HCT116 (cell line): Measurements from ENCODE around the gene NFX1. TPM values are rescaled to one million over a fixed set of nuclear protein-coding genes. Genes with fewer than 3 reads are reported as not detected.
"Not testable (repeated sequence)": the region's sequence is repeated elsewhere in the genome, so short reads cannot be mapped to it uniquely, and the experiment has no call there.

ENCODE experiments used
- ATAC-seq: fragments of 200-7000 bp; cut with Tn5 transposase; 2 replicates; pipeline ENCODE4 v1.9.1; 2020; ENCODE audit warnings: mild to moderate bottlenecking, moderate library complexity
- BruUV-seq: library from RNA; stranded (reverse); fragments of 400-500 nt; replicated peaks from 2 replicates; lab custom pipeline; 2021; lab: Mats Ljungman, UMichigan
- CTCF ChIA-PET: fragments of 300-600 bp; sonication (Branson Sonifier 250); formaldehyde crosslinking; loops from one replicate; lab custom pipeline; 2021; ENCODE audit warnings: antibody characterized with exemption; lab: Charles Lee
- POLR2A ChIA-PET: fragments of 300-600, 350-600 bp; sonication (Branson Sonifier 250); formaldehyde crosslinking; loops from one replicate; lab custom pipeline; 2021; ENCODE audit warnings: antibody characterized with exemption; lab: Charles Lee
- RAD21 ChIA-PET, 2 experiments: fragments of 300-600 bp; sonication (Branson Sonifier 250); formaldehyde crosslinking; loops; one replicate each; lab custom pipeline; 2023; ENCODE audit warnings: low total read pairs in 2 of 2; ENCODE audit not compliant: uncharacterized antibody in 2 of 2, unreplicated experiment in 2 of 2, low non-redundant PET in 1 of 2; lab: Charles Lee
- DNase-seq: peaks from one replicate; pipeline ENCODE4 v3.0.0-alpha.2; 2010; ENCODE audit warnings: low read depth, low spot score
- H2AFZ ChIP-seq: fragments of 200-600 bp; shearing (Covaris generic), sonication (generic); 2 replicates; pipeline ENCODE4 v1.6.1; 2017; ENCODE audit warnings: low read depth, mixed run types, mixed read lengths, antibody characterized with exemption, low read length; ENCODE audit not compliant: poor library complexity, severe bottlenecking
- H3K27ac ChIP-seq: 2 replicates; pipeline ENCODE4 v1.5.1; 2012; ENCODE audit warnings: low read depth, low read length
- H3K27me3 ChIP-seq: fragments of 200-600 bp; sonication (generic); 2 replicates; pipeline ENCODE4 v1.6.1; 2016; ENCODE audit warnings: mixed run types, low read length, mixed read lengths; ENCODE audit not compliant: insufficient read depth
- H3K36me3 ChIP-seq, 2 experiments: fragments of 200-500 bp in 1 of 2; fragments of 200-600 bp in 1 of 2; sonication (Bioruptor generic) in 1 of 2; sonication (generic) in 1 of 2; 2 replicates each; pipeline versions ENCODE4 v1.5.1 to v1.6.1; 2014 to 2016; ENCODE audit warnings: low read length in 2 of 2, inconsistent platforms in 1 of 2, mixed read lengths in 1 of 2, mixed run types in 1 of 2; ENCODE audit not compliant: insufficient read depth in 2 of 2, control insufficient read depth in 1 of 2
- H3K4me1 ChIP-seq, 2 experiments: fragments of 200-600 bp in 1 of 2; sonication (generic) in 1 of 2; 2 replicates each; pipeline versions ENCODE4 v1.5.1 to v1.6.1; 2012 to 2017; ENCODE audit warnings: low read length in 2 of 2, inconsistent platforms in 1 of 2, mild to moderate bottlenecking in 1 of 2, mixed read lengths in 1 of 2, mixed run types in 1 of 2, moderate library complexity in 1 of 2; ENCODE audit not compliant: insufficient read depth in 2 of 2, control insufficient read depth in 1 of 2
- H3K4me2 ChIP-seq: fragments of 200-600 bp; sonication (generic); 2 replicates; pipeline ENCODE4 v1.6.1; 2017; ENCODE audit warnings: mixed run types, low read length, mixed read lengths
- H3K4me3 ChIP-seq, 2 experiments: fragments of 200-600 bp in 1 of 2; sonication (generic) in 1 of 2; replicated peaks in 1 of 2; 2 replicates each; pipeline ENCODE4 v1.5.1; 2011 to 2016; ENCODE audit warnings: low read length in 2 of 2, control low read depth in 1 of 2, low read depth in 1 of 2, mild to moderate bottlenecking in 1 of 2, mixed read lengths in 1 of 2, mixed run types in 1 of 2
- H3K79me2 ChIP-seq: fragments of 200-600 bp; sonication (generic); 2 replicates; pipeline ENCODE4 v1.6.1; 2017; ENCODE audit warnings: mild to moderate bottlenecking, mixed run types, low read length, moderate library complexity, mixed read lengths; ENCODE audit not compliant: insufficient read depth
- H3K9ac ChIP-seq: fragments of 200-600 bp; sonication (generic); 2 replicates; pipeline ENCODE4 v1.6.1; 2016; ENCODE audit warnings: low read length, mixed read lengths
- H3K9me2 ChIP-seq: fragments of 200-600 bp; sonication (generic), shearing (Covaris generic); 2 replicates; pipeline ENCODE4 v1.6.1; 2017; ENCODE audit warnings: mixed run types, mild to moderate bottlenecking, moderate library complexity; ENCODE audit not compliant: insufficient read depth
- H3K9me3 ChIP-seq, 2 experiments: fragments of 200-500 bp in 1 of 2; fragments of 200-600 bp in 1 of 2; sonication (Bioruptor generic) in 1 of 2; sonication (generic) in 1 of 2; 2 replicates each; pipeline ENCODE4 v1.6.1; 2014 to 2017; ENCODE audit warnings: low read length in 2 of 2, mixed read lengths in 2 of 2, inconsistent platforms in 1 of 2, low read depth in 1 of 2, mild to moderate bottlenecking in 1 of 2, mixed run types in 1 of 2, moderate library complexity in 1 of 2; ENCODE audit not compliant: control insufficient read depth in 1 of 2, insufficient read depth in 1 of 2
- H4K20me1 ChIP-seq: fragments of 200-600 bp; sonication (generic), shearing (Covaris generic); 2 replicates; pipeline ENCODE4 v1.6.1; 2017; ENCODE audit warnings: mixed run types, mild to moderate bottlenecking, moderate library complexity; ENCODE audit not compliant: insufficient read depth
- ATF3 ChIP-seq: IDR thresholded peaks from 2 replicates; pipeline ENCODE4 v1.6.1; 2012
- EGR1 ChIP-seq: IDR thresholded peaks from 2 replicates; pipeline ENCODE4 v1.6.1; 2012; ENCODE audit warnings: low read depth
- EZH2phosphoT487 ChIP-seq: fragments of 200-600 bp; IDR thresholded peaks from 2 replicates; pipeline ENCODE4 v1.6.1; 2018; ENCODE audit warnings: antibody characterized with exemption, borderline replicate concordance
- FOSL1 ChIP-seq: IDR thresholded peaks from 2 replicates; pipeline ENCODE4 v1.6.1; 2012; ENCODE audit warnings: low read depth
- intact Hi-C: fragments of 100-400 bp; cut with micrococcal nuclease; formaldehyde crosslinking; loops from 2 replicates; pipeline ENCODE4 v1.10.0; 2022
- total RNA-seq: library from RNA; stranded (reverse); gene quantifications from one replicate; pipeline ENCODE4 v1.2.1, GENCODE V29; 2021; ENCODE audit not compliant: unreplicated experiment

NFX1 gene
- total RNA-seq, 1 experiment from 2014 or later = 31.7 TPM

DNA sequence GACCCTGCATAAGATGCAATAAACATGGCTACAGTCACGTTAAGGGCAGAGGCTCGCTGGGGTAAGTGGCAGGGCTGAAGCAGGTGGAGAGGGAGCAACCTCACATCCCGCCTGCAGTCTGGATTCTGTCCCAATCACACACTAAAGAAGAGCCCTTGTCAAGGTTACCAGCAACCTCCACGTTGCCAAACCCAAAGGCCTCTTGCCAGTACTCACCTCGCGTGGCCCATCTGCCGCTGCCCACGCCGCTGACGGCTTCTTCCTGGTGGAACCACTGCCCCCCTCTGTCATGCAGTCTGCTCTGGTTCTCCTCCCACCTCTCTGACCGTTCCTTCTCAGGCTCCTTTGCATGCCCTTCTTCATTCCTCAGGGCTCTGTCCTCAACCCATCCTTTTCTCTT is 103.3 kb downstream of the NFX1 start:
- ChIA-PET CTCF (interaction anchor here (2.9 kb wide), 1 partner anchor 18 kb away, joined by 17 read pairs; no protein-coding TSS in a partner anchor), RAD21 (no interaction called here), POLR2A (interaction anchor here (1.1 kb wide), 1 partner anchor 18 kb away, joined by 3 read pairs; no protein-coding TSS in a partner anchor)
- Histone ChIP-seq H2AFZ (no peak overlapping the region), H3K27ac (no peak overlapping the region), H3K4me3 (no peak overlapping the region), H3K9me3 (no peaks in the 10 kb centered on the region), H3K9ac (no peak overlapping the region), H3K79me2 (no peaks in the 10 kb centered on the region), H3K9me2 (no peaks in the 10 kb centered on the region), H3K27me3 (no peaks in the 10 kb centered on the region), H3K4me2 (no peak overlapping the region), H3K36me3 (no peaks in the 10 kb centered on the region), H3K4me1 (peaks cover 24 to 26% of the 10 kb centered on the region in 2 experiments; a peak in 3 of 4 replicates), H4K20me1 (no peaks in the 10 kb centered on the region)
- TF ChIP-seq ATF3 (no peak), EZH2phosphoT487 (no peak), EGR1 (no peak), FOSL1 (no peak)
- ATAC-seq = no peak
- intact Hi-C loops = no loop called here
- DNase-seq = no peak
- BruUV-seq = no TSS peak

DNA sequence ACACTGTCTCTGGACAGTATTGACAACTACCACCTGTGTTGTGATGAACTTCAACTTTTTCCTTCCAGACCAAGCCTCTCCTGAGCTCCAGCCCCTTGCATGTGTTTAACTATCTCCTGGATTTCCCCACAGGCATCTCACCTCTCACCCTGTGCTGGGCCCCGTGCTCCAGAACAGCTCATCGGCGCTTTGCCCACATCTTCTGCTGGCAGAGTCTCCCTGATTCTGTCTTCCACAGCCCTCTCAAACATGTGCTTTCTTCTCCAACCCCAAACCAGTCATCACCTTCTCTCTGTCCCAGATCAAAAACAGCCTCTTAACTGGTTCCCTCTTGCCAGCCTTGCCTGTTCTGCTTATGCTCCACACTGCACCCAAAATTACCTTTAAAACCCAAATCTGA is 103.7 kb downstream of the NFX1 start:
- H2AFZ ChIP-seq, BruUV-seq, H3K9me3 ChIP-seq, H3K27ac ChIP-seq, H3K4me2 ChIP-seq, DNase-seq, H3K27me3 ChIP-seq, POLR2A ChIA-PET, H4K20me1 ChIP-seq, H3K79me2 ChIP-seq, H3K9ac ChIP-seq, RAD21 ChIA-PET, H3K9me2 ChIP-seq, H3K36me3 ChIP-seq, CTCF ChIA-PET, H3K4me3 ChIP-seq, intact Hi-C loops, ATAC-seq: not testable (repeated sequence)
- H3K4me1 ChIP-seq = peaks cover 24 to 26% of the 10 kb centered on the region in 2 experiments; a peak in 3 of 4 replicates

DNA sequence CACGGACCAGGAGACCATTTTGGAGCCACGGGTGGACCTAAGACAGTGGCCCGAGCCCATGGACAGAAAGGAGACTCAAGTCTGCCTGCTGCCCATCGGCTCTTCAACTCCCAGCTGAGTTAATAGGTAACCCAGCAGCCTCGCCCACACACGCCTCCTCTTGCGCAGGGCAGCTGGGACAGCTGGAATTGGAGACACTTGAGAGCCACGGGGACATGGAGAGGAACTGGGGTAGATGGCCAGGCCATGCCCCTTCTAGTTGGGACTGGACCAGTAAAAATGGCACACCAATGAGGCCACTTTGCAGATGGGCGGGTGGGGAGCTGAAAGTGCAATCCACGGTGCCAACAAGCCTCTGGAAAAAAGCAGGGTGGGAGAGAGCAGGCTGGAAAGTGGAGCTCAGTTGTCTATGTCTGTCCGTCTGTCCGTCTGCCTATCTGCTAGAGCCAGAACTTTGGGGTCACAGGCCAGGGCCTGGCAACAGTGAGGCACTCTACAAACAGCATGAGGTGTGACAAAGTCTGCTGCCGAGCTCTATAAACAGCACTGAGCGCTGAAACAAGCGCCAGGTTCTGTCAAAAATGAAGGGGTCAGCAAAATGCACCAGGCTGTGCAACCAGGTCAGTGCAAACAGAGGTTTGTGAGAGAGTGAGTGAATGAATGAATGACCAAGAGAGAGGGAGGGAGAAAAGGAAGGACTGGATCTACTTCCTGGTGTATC is 105.0 kb downstream of the NFX1 start:
- H3K9ac ChIP-seq, ATAC-seq, intact Hi-C loops, DNase-seq, POLR2A ChIA-PET, H3K4me2 ChIP-seq, CTCF ChIA-PET, RAD21 ChIA-PET, H3K36me3 ChIP-seq, H3K27me3 ChIP-seq, H3K9me3 ChIP-seq, H4K20me1 ChIP-seq, H3K4me3 ChIP-seq, H3K27ac ChIP-seq, BruUV-seq, H3K79me2 ChIP-seq, H2AFZ ChIP-seq, H3K9me2 ChIP-seq: not testable (repeated sequence)
- H3K4me1 ChIP-seq = peaks cover 24 to 26% of the 10 kb centered on the region in 2 experiments; a peak in 3 of 4 replicates

GRCh38 chr9:33397801-33398200 is 107.5 kb downstream of the NFX1 start:
- ATAC-seq, CTCF ChIA-PET, intact Hi-C loops: not testable (repeated sequence)

More at GRCh38 chr9:33397801-33398200, 107.5 kb downstream of the NFX1 start:
- H3K4me1 ChIP-seq, H3K79me2 ChIP-seq, H4K20me1 ChIP-seq, H3K9me2 ChIP-seq, RAD21 ChIA-PET, H3K4me3 ChIP-seq, H3K27me3 ChIP-seq, H3K4me2 ChIP-seq, H3K36me3 ChIP-seq, DNase-seq, H3K27ac ChIP-seq, H3K9me3 ChIP-seq, BruUV-seq, H3K9ac ChIP-seq, H2AFZ ChIP-seq: not testable (repeated sequence)
- POLR2A ChIA-PET = interaction anchor here (1.7 kb wide), 1 partner anchor 76 kb away, joined by 6 read pairs; the partner anchor contains the start of gene NOL6
